ENCODE measurements around the gene MAP3K4.

MAP3K4 gene

DNA sequence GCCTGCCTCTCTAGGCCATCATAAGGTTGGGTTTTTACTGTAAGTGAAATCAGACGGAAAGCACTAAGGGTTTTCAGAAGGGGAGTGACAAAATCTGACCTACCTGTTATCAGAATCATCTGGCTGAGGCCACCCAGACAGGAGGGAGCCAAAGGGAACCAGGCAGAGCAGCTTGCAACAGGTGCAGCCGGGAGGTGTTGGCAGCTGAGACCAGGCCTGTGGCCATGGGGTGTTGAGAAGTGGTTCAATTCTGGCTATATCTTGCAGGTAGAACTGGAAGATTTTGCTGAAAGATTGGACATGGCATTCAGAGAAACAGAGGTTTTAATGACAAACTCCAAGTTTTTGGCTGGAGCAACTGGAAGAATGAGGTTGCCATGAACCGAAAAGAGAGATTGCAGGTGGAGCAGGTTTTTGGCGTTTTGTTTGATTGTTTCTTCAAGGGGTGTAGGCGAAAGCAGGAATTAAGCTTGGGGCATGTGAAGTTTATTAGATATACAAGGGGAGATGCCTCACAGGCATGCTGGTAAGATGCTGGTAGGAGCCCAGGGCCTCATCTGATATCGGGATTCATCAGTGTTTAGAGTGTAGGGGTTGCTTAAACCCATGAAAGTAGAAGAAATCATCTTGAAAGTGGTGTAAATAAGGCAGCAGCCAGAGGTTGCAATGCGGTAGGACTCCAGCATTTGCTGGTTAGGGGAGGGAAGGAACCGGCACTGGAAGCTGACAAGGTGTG is 35.1 kb upstream of the MAP3K4 start:
- no peaks in the 10 kb centered on the region for H3K9me3 ChIP-seq (ENCODE audit: control insufficient read depth in 5 of 5, low read length in 5 of 5)
- H3K36me3 ChIP-seq (ENCODE audit: control insufficient read depth in 5 of 5, insufficient read depth in 5 of 5, low read length in 5 of 5) = no peaks in the 10 kb centered on the region
- H3K4me1 ChIP-seq (ENCODE audit: control insufficient read depth in 5 of 5, insufficient read depth in 5 of 5, low read length in 5 of 5) = no peaks in the 10 kb centered on the region
- H3K27me3 ChIP-seq (ENCODE audit: control insufficient read depth in 5 of 5, insufficient read depth in 4 of 5, low read length in 5 of 5) = no peaks in the 10 kb centered on the region
- no peak overlapping the region for H3K27ac ChIP-seq (ENCODE audit: low read depth, low read length)
- H3K9ac ChIP-seq (ENCODE audit: low read length in 5 of 5) = no peak overlapping the region
- no peak overlapping the region for H3K4me3 ChIP-seq (ENCODE audit: low read depth in 1 of 5, low read length in 5 of 5)

DNA sequence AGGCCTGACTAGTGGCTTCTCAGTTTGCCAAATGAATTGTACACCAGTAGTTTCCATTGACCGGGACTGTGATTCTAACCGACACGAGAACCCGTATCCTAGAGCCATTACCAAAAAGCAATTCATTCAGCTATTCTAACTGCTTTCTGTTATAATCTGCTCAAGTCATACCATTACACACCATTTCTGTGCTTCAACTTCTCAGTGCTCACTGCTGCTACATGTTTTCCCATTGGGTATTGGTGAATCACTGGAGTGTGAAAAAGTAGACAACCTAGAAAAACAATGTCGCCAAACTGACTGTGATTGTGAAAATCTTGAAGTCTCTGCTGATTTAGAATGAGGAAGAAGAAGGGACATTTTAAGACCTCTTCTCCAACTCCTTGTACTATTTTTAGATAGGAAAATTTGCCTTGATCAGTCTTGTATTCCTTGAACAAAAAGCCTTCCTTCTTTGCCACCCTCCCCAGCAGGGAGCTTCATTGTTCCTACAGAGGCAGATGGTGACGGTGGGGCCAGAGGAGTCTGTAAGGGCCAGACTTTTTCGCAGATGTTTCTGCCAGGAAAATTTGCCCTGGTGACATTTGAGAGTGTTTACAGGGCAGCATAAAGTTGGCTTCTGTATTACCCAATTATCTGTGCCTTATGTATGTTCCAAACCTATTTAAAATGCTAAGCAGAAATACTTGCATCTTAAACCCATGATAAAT is 31.7 kb upstream of the MAP3K4 start:
- Histone ChIP-seq H3K4me3 (ENCODE audit: low read depth in 1 of 5, low read length in 5 of 5) (no peak overlapping the region), H3K4me1 (ENCODE audit: control insufficient read depth in 5 of 5, insufficient read depth in 5 of 5, low read length in 5 of 5) (no peaks in the 10 kb centered on the region), H3K9ac (ENCODE audit: low read length in 5 of 5) (no peak overlapping the region), H3K36me3 (ENCODE audit: control insufficient read depth in 5 of 5, insufficient read depth in 5 of 5, low read length in 5 of 5) (no peaks in the 10 kb centered on the region), H3K27ac (ENCODE audit: low read depth, low read length) (no peak overlapping the region), H3K9me3 (ENCODE audit: control insufficient read depth in 5 of 5, low read length in 5 of 5) (no peaks in the 10 kb centered on the region), H3K27me3 (ENCODE audit: control insufficient read depth in 5 of 5, insufficient read depth in 4 of 5, low read length in 5 of 5) (no peaks in the 10 kb centered on the region)

- no peak overlapping the region for H3K9ac ChIP-seq (ENCODE audit: low read length in 5 of 5)
- H3K4me3 ChIP-seq (ENCODE audit: low read depth in 1 of 5, low read length in 5 of 5) = no peak overlapping the region
- no peaks in the 10 kb centered on the region for H3K36me3 ChIP-seq (ENCODE audit: control insufficient read depth in 5 of 5, insufficient read depth in 5 of 5, low read length in 5 of 5)
- no peaks in the 10 kb centered on the region for H3K9me3 ChIP-seq (ENCODE audit: control insufficient read depth in 5 of 5, low read length in 5 of 5)
- H3K4me1 ChIP-seq (ENCODE audit: control insufficient read depth in 5 of 5, insufficient read depth in 5 of 5, low read length in 5 of 5) = no peaks in the 10 kb centered on the region
- H3K27me3 ChIP-seq (ENCODE audit: control insufficient read depth in 5 of 5, insufficient read depth in 4 of 5, low read length in 5 of 5) = peaks cover 0 to 3% (median 0%) of the 10 kb centered on the region in 5 donors
- H3K27ac ChIP-seq (ENCODE audit: low read depth, low read length) = no peak overlapping the region
Measured at GRCh38 chr6:160960839-160961238, 30.7 kb upstream of the MAP3K4 start.

DNA sequence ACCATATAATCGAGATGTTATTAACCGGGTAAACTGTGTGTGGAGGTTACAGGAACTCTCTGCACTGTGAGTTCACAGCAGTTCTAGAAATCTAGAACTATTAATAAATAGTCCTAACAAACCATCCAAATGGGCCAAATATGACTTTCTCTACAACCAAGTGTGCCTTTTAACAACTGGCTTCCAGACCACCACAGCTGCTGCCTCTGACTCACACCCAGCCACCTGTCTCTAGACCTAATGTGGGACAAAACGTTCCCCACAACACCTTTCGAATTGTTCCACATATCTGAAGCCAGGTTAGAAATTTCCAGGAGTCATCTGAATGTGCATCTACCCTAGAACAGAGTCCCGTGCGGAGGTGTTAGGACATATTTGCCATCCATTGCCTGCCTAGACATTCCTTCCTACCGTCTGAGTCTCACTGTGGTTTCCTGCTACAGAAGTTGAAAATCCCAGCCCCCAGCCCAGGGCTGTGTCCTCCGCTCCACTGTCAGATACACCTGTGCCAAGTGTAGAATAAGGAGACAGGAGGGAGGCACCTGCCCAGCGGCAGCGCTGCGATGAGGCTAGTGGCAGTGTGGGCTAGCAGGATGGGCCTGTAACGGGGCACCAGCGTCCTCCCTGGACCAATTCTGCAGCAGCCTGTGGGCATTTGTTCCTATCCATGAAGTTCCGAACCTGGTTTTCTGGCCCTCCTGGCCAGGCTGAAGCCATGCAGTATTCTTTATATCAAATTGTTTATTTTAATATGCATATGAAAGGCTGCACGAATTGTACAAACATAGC is 28.5 kb upstream of the MAP3K4 start:
- no peak overlapping the region for H3K27ac ChIP-seq (ENCODE audit: low read depth, low read length)
- H3K9ac ChIP-seq (ENCODE audit: low read length in 5 of 5) = no peak overlapping the region
- no peaks in the 10 kb centered on the region for H3K36me3 ChIP-seq (ENCODE audit: control insufficient read depth in 5 of 5, insufficient read depth in 5 of 5, low read length in 5 of 5)
- peaks cover 0 to 3% (median 0%) of the 10 kb centered on the region in 5 donors for H3K27me3 ChIP-seq (ENCODE audit: control insufficient read depth in 5 of 5, insufficient read depth in 4 of 5, low read length in 5 of 5)
- no peaks in the 10 kb centered on the region for H3K4me1 ChIP-seq (ENCODE audit: control insufficient read depth in 5 of 5, insufficient read depth in 5 of 5, low read length in 5 of 5)
- H3K4me3 ChIP-seq (ENCODE audit: low read depth in 1 of 5, low read length in 5 of 5) = no peak overlapping the region
- H3K9me3 ChIP-seq (ENCODE audit: control insufficient read depth in 5 of 5, low read length in 5 of 5) = no peaks in the 10 kb centered on the region

DNA sequence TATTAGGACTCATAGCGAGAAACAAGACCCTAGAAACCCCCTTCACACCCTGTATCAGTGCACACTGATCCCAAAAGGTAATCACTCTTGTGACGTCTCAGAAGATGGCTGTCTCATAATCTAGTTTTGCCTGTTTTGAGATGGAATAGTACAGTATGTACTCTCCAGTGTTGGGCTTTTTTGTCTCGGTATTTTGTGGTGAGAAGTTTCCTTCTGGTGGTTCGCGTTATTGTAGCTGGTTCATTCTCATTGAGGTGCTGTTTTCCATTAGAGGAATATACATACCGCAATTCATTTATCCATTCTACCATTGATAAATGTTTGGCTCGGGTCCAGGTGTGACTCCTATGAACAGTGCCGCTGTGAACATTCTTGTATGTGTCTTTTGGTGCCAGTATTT is 27.9 kb upstream of the MAP3K4 start:
- H3K9ac ChIP-seq (ENCODE audit: low read length in 5 of 5) = no peak overlapping the region
- H3K27me3 ChIP-seq (ENCODE audit: control insufficient read depth in 5 of 5, insufficient read depth in 4 of 5, low read length in 5 of 5) = peaks cover 0 to 3% (median 0%) of the 10 kb centered on the region in 5 donors
- no peaks in the 10 kb centered on the region for H3K4me1 ChIP-seq (ENCODE audit: control insufficient read depth in 5 of 5, insufficient read depth in 5 of 5, low read length in 5 of 5)
- no peak overlapping the region for H3K27ac ChIP-seq (ENCODE audit: low read depth, low read length)
- H3K36me3 ChIP-seq (ENCODE audit: control insufficient read depth in 5 of 5, insufficient read depth in 5 of 5, low read length in 5 of 5) = no peaks in the 10 kb centered on the region
- no peaks in the 10 kb centered on the region for H3K9me3 ChIP-seq (ENCODE audit: control insufficient read depth in 5 of 5, low read length in 5 of 5)
- H3K4me3 ChIP-seq (ENCODE audit: low read depth in 1 of 5, low read length in 5 of 5) = no peak overlapping the region

DNA sequence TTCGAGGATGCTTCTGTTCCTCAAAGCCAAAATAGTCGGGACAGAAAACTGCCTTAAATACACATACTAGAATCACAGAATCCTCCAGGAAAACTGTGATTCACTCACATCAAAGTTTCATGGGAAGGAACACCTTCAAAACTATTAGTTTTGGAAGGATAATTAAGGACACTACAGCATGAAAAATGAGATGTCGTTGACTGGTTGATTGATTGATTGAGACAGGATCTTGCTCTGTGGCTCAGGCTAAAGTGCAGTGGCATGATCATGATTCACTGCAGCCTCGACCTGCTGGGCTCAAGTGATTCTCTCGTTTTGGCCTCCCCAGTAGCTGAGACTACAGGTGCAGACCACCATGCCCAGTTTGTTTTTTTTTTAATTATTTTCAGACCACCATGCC is 25.7 kb upstream of the MAP3K4 start:
- H3K27me3 ChIP-seq (ENCODE audit: control insufficient read depth in 5 of 5, insufficient read depth in 4 of 5, low read length in 5 of 5) = peaks cover 0 to 3% (median 0%) of the 10 kb centered on the region in 5 donors
- no peak overlapping the region for H3K4me3 ChIP-seq (ENCODE audit: low read depth in 1 of 5, low read length in 5 of 5)
- no peaks in the 10 kb centered on the region for H3K36me3 ChIP-seq (ENCODE audit: control insufficient read depth in 5 of 5, insufficient read depth in 5 of 5, low read length in 5 of 5)
- no peaks in the 10 kb centered on the region for H3K9me3 ChIP-seq (ENCODE audit: control insufficient read depth in 5 of 5, low read length in 5 of 5)
- H3K27ac ChIP-seq (ENCODE audit: low read depth, low read length) = no peak overlapping the region
- H3K9ac ChIP-seq (ENCODE audit: low read length in 5 of 5) = no peak overlapping the region
- H3K4me1 ChIP-seq (ENCODE audit: control insufficient read depth in 5 of 5, insufficient read depth in 5 of 5, low read length in 5 of 5) = no peaks in the 10 kb centered on the region

DNA sequence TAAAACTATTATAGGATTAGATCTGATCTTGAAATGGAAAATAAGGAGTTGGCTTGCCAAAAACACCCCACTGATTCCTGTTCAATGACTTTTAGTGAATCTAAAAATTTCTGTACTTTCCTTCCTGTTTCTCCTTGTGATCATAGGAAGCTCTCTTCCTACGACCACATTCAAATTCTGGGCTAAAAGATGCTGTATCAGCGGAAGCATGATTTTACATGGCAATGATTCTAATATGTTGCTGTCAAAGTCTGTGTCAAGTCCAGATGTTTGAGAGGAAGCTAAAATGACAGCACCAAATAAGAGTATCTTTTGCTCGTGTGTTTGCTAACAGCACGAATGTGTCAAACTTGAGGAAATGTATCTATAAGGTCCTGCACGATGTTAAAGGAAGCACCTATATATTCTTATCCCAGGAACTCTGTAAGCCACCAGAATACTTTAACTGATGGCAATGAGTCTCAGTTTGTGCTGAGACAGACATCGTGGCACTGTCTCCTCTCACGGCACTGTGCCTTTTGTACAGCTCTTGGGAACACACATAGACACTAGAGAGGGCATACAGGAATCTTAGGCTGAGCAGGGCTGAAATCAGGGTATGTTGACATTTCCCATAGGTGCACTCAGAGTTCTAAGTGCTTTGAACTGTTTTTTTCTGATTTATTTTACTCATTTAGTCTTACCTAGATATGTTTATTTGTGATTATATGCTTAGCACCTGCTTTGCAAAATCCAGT is 24.9 kb upstream of the MAP3K4 start:
- no peak overlapping the region for H3K4me3 ChIP-seq (ENCODE audit: low read depth in 1 of 5, low read length in 5 of 5)
- no peaks in the 10 kb centered on the region for H3K4me1 ChIP-seq (ENCODE audit: control insufficient read depth in 5 of 5, insufficient read depth in 5 of 5, low read length in 5 of 5)
- H3K27me3 ChIP-seq (ENCODE audit: control insufficient read depth in 5 of 5, insufficient read depth in 4 of 5, low read length in 5 of 5) = peaks cover 0 to 3% (median 0%) of the 10 kb centered on the region in 5 donors
- H3K9me3 ChIP-seq (ENCODE audit: control insufficient read depth in 5 of 5, low read length in 5 of 5) = no peaks in the 10 kb centered on the region
- H3K9ac ChIP-seq (ENCODE audit: low read length in 5 of 5) = no peak overlapping the region
- H3K36me3 ChIP-seq (ENCODE audit: control insufficient read depth in 5 of 5, insufficient read depth in 5 of 5, low read length in 5 of 5) = no peaks in the 10 kb centered on the region
- no peak overlapping the region for H3K27ac ChIP-seq (ENCODE audit: low read depth, low read length)

DNA sequence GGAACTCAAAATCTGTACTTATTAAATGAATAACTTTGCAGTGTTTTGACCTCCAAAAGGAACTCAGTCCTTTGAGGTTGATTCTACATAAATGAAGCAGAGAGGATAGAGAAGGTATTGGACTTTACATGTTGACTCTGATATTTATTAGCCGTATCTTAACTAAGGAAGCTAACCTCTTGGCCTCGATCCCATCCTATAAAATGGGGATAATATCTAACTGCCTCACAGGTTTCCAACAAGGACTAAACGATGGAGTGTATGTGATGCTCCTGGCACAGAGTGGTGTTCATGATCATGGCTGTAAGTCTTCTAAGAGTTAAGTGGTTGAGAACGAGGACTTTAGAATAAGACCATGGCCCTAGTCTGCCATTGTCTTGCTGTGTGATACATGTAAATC is 24.2 kb upstream of the MAP3K4 start:
- no peak overlapping the region for H3K4me3 ChIP-seq (ENCODE audit: low read depth in 1 of 5, low read length in 5 of 5)
- no peaks in the 10 kb centered on the region for H3K36me3 ChIP-seq (ENCODE audit: control insufficient read depth in 5 of 5, insufficient read depth in 5 of 5, low read length in 5 of 5)
- H3K27me3 ChIP-seq (ENCODE audit: control insufficient read depth in 5 of 5, insufficient read depth in 4 of 5, low read length in 5 of 5) = peaks cover 0 to 3% (median 0%) of the 10 kb centered on the region in 5 donors
- no peaks in the 10 kb centered on the region for H3K4me1 ChIP-seq (ENCODE audit: control insufficient read depth in 5 of 5, insufficient read depth in 5 of 5, low read length in 5 of 5)
- H3K9me3 ChIP-seq (ENCODE audit: control insufficient read depth in 5 of 5, low read length in 5 of 5) = no peaks in the 10 kb centered on the region
- H3K9ac ChIP-seq (ENCODE audit: low read length in 5 of 5) = no peak overlapping the region
- H3K27ac ChIP-seq (ENCODE audit: low read depth, low read length) = no peak overlapping the region

DNA sequence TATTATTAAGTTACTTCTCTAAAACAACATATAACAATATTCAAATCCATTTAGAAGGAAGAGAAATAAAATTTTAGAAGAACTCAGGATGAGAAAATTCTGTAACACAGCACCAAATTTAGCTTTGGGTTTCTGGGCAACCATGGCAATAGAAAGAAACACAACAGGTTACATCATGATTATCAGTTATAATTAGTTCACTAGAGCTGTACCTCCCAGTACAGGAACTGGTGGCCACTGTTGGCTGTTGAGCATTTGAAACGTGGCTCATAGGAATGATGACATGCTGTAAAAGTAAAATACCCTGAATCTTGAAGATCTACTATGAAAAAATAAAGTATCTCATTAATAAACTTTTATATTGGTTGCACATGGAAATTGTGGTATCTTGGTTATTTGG is 23.7 kb upstream of the MAP3K4 start:
- H3K36me3 ChIP-seq (ENCODE audit: control insufficient read depth in 5 of 5, insufficient read depth in 5 of 5, low read length in 5 of 5) = no peaks in the 10 kb centered on the region
- H3K4me1 ChIP-seq (ENCODE audit: control insufficient read depth in 5 of 5, insufficient read depth in 5 of 5, low read length in 5 of 5) = peaks cover 0 to 2% (median under 1%) of the 10 kb centered on the region in 5 donors
- no peak overlapping the region for H3K4me3 ChIP-seq (ENCODE audit: low read depth in 1 of 5, low read length in 5 of 5)
- H3K27me3 ChIP-seq (ENCODE audit: control insufficient read depth in 5 of 5, insufficient read depth in 4 of 5, low read length in 5 of 5) = peaks cover 0 to 3% (median 0%) of the 10 kb centered on the region in 5 donors
- no peaks in the 10 kb centered on the region for H3K9me3 ChIP-seq (ENCODE audit: control insufficient read depth in 5 of 5, low read length in 5 of 5)
- H3K9ac ChIP-seq (ENCODE audit: low read length in 5 of 5) = no peak overlapping the region
- H3K27ac ChIP-seq (ENCODE audit: low read depth, low read length) = no peak overlapping the region
